Globus pallidus (tissue), 1 donor: ENCODE results near the gene OVAAL.

Experiments
- DNase-seq: peaks from one replicate; pipeline ENCODE4 v3.0.0-alpha.2; 2015; ENCODE audit warnings: low spot score

OVAAL gene

GRCh38 chr1:180571060-180571831, 12.5 kb downstream of the OVAAL start:
- no peak for DNase-seq

- no peak for DNase-seq
Observed at GRCh38 chr1:180571832-180572636, 13.3 kb downstream of the OVAAL start.

GRCh38 chr1:180572760-180573159, 14.0 kb downstream of the OVAAL start:
- DNase-seq, result no peak

- no peak for DNase-seq
Observed at GRCh38 chr1:180574031-180574713, 15.4 kb downstream of the OVAAL start.

GRCh38 chr1:180577361-180577760, 18.6 kb downstream of the OVAAL start:
- no peak for DNase-seq

DNA sequence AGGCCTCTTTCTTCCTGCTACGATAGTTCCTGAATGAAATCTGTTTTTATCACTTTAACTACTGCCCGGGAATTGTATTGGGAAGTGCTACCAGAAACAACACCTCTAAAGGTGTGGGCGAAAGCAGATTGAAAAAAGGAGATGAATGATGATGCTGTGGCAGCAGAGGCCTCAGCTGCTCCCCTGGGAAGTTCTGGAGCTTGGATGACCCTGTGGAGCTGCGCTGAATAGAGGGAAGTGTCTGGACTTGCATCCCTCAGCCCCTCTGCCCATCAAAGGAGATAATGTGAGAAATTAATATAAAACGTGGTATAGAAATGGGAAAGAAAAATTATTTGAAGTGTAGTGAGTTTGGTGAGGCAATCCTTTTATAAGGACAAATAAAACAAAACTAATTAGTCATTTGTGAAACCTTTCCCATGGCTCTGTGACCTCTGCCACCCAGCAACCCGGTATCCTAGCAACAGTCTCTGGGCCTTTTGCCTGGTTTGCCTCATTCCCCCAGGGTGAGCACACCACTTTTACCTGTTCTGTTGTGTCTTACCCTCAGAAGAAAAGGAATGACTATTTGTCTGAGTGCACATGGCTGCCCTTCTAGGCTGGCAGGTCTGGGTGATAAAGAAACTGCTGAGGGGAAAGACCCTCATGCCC, 21.3 kb downstream of the OVAAL start:
- no peak for DNase-seq

GRCh38 chr1:180581635-180582039, 22.9 kb downstream of the OVAAL start:
- DNase-seq, result no peak

GRCh38 chr1:180584869-180585268, 26.1 kb downstream of the OVAAL start:
- DNase-seq, result no peak

DNA sequence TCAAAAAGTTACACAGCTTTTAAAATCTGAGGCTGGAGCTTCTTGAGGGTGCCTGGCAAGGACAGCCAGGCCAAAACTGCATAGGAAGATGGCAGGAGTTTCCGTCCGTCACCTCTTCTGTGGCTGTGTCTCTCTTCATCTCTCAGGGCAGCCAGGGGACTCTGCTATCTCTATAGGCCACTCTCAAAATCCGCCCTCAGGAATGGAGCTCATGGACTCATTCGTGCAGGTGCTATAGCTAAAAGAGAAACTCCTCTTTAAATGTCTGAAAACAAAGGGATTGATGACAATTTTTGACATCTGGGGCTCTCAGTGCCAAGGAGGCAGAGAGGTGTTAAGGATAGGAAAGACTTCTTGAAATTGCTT, 27.2 kb downstream of the OVAAL start:
- DNase-seq, result no peak

DNA sequence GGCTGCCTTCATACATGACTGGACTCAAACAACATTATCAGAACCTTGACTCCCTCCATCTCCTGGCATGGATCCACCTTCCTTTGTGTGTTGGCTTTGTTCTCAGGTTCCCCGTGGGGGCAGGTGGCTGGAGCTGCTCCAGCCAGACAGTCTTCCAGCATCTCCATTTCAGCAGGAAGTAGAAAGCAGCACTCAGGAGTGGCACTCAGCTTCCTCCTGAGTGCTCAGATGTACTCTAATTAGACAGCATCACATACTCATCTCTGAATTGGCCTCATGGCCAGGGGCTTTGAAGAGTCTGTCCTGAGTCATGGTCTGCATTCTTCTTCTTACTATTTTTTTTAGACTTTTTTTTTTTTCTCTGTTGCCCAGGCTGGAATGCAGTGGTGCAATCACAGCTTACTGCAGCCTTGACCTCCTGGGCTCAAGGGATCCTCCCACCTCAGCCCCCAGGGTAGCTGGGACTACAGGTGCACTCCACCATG, 27.9 kb downstream of the OVAAL start:
- DNase-seq, result no peak

DNA sequence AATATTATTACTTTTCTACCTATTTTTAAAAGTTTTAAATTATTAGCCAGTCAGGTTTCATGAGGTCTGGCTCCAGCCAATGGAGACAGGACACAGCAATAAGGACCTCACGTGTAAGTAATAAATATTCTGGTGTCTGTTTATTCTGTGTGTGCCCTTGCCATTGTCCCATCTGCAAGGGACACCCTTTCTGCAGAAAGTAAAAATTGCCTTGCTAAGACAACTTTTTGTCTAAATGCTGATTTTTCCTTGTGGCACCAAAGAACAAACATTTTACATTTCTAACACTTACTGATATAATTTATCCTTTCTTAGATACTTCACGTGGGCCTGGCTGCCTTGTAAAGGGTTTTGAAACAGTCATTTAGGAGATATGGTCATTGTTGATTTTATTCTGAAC, 29.4 kb downstream of the OVAAL start:
- DNase-seq, result no peak

GRCh38 chr1:180590889-180591288, 32.1 kb downstream of the OVAAL start:
- no peak for DNase-seq

GRCh38 chr1:180593382-180593781, 34.6 kb downstream of the OVAAL start:
- no peak for DNase-seq

DNA sequence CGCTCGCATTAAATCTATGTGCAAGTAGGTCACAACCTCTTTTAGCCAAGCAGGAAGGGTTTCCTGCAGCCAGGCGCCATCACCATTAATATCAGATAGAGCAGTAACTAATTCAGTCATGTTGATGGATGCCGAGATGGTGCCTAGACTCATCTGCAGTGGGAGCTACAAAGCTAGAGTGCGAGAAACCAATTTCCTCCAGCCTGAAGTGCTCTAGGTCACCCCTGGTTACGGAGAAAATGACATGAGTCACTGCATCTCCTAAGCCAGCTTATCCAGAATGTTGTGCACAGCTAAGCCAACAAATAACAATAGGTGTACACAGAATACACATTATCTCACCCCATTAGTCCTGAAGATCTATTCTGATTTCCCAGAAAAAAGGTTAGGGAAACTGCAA, 36.0 kb downstream of the OVAAL start:
- DNase-seq, result no peak

DNA sequence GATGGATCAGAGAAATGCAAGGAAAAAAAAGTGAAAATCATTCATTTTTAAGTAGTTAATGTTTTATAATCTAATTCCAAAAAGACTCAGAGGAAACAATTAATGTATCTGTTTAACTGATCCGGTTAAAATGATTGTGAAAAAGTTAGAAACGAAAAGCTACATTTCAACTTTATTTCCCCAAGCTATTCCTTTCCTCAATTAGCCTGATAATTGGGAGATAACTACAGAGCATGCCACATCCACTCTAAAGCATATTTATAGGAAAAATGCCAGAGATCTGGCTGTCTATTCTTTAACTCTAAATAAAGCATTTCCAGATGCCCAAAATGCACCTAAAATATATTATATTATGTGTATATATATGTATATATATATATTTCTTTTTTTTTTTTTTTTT, 37.2 kb downstream of the OVAAL start:
- no peak for DNase-seq

DNA sequence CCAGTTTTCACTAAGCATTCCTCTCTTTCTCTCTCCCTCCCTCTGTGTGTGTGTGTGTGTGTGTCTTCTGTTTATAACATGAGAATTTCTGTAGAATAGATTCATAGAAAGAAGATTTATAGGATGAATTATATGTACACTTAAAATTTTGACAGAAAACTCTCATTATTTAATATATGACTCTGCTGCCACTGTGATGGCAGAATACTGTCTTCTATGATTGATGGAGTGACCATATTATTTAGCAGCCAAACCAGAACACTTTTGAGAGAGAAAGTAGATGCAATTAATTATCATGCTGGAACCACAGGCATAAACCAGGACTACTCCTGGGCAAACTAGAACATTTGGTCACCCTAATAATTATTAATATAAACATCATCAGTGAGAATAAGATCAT, 38.8 kb downstream of the OVAAL start:
- DNase-seq, result no peak

- no peak for DNase-seq
Observed at GRCh38 chr1:180598333-180598974, 39.7 kb downstream of the OVAAL start.

- DNase-seq, result no peak
Observed at GRCh38 chr1:180600343-180600742, 41.6 kb downstream of the OVAAL start.

DNA sequence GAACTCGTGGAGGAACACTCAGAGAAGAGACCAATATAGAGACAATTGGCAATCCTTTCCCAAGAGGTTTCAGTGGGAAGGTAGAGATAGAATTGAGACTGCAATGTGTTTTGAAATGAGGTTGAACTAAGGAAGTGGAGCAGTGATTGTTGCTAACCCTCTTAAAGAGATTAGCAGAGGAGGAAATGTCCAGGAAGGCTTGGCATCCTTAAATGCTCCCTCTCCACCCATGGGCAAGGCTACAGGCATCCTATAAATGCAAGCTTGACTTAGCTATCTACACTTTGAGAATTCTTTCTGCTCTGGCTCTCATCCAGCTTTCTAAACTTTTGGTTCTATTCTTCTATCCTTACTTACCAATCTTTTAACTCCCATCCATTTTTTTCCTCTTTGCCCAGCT, 42.7 kb downstream of the OVAAL start:
- DNase-seq, result no peak

GRCh38 chr1:180603223-180603849, 44.6 kb downstream of the OVAAL start:
- no peak for DNase-seq

- no peak for DNase-seq
Observed at GRCh38 chr1:180603850-180604226, 45.1 kb downstream of the OVAAL start.
